Measurements from ENCODE around the gene PRELID3B.
A peak's percentile ranks its signal among the peaks of the same experiment; 100 is the strongest.

The PRELID3B gene

GRCh38 chr20:59042151-59042795 lies at the start of gene PRELID3B:
TSS of gene PRELID3B (minus strand) at chr20:59042786. CDS start at chr20:59042730, 56 bp downstream.
- peak; percentile 40 for DNase-seq

DNA sequence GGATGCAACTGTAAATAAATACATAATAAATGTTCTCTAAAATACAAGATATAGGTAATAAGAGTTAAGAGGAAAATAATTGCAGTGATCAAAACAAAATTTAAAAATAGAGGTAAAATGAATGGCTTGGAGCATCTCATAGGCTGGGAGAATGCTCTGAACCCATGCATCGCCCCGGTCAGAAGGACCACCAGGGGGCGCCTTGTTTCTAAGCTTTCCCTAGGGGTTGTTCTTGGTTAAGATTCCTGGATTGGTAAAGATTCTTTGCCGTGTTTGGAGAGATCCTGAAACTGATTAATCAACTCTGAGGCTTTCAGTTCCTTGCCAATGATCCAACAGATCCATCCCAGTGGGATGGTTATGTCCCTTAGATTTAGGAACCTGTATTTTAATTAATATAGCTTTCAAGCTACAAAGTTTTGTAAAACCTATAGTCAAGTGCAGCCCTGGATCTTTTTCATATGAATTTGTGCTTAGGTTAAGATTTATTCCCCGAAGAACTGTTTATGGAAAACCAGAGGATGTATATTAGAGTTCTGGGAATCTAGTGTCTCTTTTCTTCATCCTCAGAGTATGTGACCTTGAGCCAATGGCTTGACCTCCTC lies 45.3 kb upstream of the PRELID3B start:
- peak; percentile 38 for DNase-seq

DNA sequence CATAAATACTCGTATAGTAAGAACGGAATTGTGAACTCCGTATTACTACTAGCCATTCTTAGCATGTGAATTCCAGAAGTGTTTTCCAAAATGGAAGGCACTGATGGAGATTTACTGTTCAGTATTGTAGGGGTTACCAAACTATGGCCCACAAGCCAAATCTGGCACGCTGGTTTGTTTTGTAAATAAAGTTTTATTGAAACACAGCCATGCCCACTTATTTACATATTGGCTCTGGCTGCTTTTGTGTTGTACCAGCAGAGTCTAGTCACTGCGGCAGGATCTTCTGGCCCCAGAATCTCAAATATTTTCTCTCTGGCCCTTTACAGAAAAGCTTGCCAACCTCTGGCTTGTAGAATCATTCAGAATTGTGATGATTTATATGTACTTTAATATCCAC lies 44.3 kb upstream of the PRELID3B start:
- no peak for DNase-seq

- DNase-seq: no peak
Measured at GRCh38 chr20:59084041-59084850, 41.7 kb upstream of the PRELID3B start.

GRCh38 chr20:59082981-59083380 lies 40.4 kb upstream of the PRELID3B start:
- peak; percentile 32 for DNase-seq

DNA sequence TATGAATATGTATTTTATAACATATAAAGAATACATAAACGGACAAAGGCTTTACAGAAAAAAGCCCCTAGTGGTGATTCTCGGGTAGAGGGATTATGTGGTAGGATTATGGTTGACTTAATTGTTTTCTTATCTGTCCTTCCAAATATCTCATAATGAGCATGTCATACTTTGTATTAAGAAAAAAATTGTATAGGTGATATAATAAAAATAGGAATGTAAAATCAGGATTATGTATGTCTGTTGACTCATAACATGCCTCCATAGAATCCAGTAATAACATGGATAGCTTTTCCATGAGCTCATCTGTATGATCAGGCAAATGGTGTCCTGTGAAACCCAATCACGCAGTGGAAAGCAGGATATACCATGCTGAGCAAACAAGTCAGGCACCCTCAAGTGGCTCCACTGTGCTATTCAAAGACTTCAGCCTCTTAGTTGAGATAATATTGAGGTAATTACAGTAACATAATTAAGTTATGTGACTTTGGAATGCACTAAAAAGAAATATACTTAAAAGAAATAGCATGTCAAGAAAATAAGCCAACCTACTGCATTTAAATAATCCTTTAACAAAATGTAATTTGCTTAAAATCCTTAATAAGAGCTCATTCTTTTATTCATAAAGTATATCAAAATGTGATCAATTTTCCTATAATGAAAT lies 39.6 kb upstream of the PRELID3B start:
- no peak for DNase-seq

GRCh38 chr20:59081036-59081435 lies 38.5 kb upstream of the PRELID3B start:
- no peak for DNase-seq

- DNase-seq: peak; percentile 46
Measured at GRCh38 chr20:59078231-59078630, 35.6 kb upstream of the PRELID3B start.

- DNase-seq: no peak
Measured at GRCh38 chr20:59077705-59078104, 35.1 kb upstream of the PRELID3B start.

GRCh38 chr20:59075934-59076508 lies 33.4 kb upstream of the PRELID3B start:
- DNase-seq: no peak

DNA sequence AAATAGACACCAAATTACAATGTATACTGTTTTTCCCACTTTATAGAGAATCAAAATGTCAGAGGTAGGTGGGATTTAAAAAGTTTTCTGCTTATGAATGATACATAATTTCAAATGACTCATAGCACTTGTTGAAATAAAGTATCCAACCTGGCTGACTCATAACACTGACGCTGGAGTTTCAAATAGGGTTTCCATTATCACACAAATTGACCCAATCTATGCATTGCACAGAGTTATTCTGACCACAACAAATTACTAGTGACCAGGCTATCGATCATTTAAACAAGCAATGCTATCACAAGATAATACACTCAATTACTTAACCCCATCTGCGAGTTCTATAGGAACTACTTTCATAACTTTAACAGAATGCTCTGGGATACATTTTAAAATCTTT lies 31.9 kb upstream of the PRELID3B start:
- DNase-seq: no peak

GRCh38 chr20:59073582-59073981 lies 31.0 kb upstream of the PRELID3B start:
- DNase-seq: no peak

GRCh38 chr20:59071216-59071615 lies 28.6 kb upstream of the PRELID3B start:
- no peak for DNase-seq

GRCh38 chr20:59069026-59069425 lies 26.4 kb upstream of the PRELID3B start:
- no peak for DNase-seq

GRCh38 chr20:59068534-59068933 lies 25.9 kb upstream of the PRELID3B start:
- DNase-seq: no peak

DNA sequence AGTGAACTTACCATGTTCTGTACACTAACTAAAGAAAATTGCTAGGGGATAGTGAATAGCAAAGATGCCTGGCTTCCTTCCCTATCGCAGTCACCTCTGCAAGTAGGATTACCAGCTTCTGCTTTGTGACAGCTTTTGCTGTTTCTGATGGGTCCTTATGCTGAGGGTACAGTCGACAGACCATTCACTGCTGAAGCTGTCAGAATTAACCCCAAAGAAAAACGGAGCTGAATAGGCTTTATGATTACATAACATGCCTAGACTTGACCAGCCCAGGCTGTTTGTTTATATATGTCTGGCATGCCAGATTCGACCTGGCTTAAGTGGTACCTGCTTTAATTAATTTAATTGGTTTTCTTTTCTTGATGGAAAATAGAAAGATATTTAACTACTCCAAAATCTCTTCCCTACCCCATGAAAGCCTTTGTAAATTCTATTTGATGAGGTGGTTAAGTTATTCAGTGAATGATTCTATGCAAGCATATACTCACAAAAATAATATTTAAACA lies 21.7 kb upstream of the PRELID3B start:
- DNase-seq: no peak

GRCh38 chr20:59063358-59064213 lies 21.0 kb upstream of the PRELID3B start:
- no peak for DNase-seq

GRCh38 chr20:59062081-59062480 lies 19.5 kb upstream of the PRELID3B start:
- DNase-seq: no peak

DNA sequence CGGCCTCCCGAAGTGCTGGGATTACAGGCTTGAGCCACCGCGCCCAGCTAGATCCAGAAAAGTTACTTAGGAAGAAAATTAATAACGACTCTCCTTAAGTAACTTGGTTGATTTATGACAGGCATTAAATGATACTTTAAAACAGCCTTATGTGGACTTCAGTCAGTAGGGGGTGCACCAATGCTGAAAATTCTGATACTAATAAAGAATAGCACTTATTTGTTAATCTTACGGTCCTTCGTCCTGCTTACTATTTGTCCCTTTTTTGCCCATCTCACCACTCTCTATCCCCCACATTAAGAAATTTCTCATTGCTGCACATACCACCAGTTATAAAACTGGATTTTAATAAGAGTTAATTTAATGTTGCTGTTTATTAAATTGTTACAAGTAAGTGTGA lies 12.7 kb upstream of the PRELID3B start:
- DNase-seq: no peak

DNA sequence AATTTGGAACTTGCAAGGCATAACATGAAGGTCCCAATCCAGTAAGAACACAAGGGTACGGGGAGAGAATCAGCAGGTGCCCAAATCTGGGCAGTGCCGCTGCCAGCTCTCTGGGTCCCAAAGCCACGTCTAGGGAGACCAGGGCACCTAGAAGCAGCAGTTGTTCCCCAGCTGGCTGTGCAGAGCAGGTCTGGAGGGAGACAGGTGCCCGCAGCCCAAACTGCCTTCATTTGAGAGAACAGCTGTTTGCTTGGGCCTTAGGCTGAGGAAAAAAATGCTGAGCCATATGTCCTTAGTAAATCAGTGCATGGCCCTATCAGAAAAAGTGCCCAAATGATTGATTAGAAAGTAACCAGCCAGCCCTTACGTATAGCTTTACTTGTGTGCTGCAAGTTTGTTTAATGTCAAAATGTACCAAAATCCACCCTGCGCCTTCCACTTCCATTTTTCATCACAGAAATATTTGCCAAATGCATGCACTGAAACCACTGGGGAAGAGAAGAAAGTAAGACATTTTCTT lies 9.1 kb upstream of the PRELID3B start:
- no peak for DNase-seq

- DNase-seq: no peak
Measured at GRCh38 chr20:59050437-59050836, 7.9 kb upstream of the PRELID3B start.

GRCh38 chr20:59048681-59049030 lies 6.1 kb upstream of the PRELID3B start:
- DNase-seq: no peak

Measured in 8988T (cell line).